ENCODE data around the gene EBF3. TPM values are rescaled to one million over a fixed set of nuclear protein-coding genes. Genes with fewer than 3 reads are reported as not detected.

The EBF3 gene
- total and polyA plus RNA-seq, 7 donors = 1.2 to 8.9 (median 4.5) TPM; not detected in 1

DNA sequence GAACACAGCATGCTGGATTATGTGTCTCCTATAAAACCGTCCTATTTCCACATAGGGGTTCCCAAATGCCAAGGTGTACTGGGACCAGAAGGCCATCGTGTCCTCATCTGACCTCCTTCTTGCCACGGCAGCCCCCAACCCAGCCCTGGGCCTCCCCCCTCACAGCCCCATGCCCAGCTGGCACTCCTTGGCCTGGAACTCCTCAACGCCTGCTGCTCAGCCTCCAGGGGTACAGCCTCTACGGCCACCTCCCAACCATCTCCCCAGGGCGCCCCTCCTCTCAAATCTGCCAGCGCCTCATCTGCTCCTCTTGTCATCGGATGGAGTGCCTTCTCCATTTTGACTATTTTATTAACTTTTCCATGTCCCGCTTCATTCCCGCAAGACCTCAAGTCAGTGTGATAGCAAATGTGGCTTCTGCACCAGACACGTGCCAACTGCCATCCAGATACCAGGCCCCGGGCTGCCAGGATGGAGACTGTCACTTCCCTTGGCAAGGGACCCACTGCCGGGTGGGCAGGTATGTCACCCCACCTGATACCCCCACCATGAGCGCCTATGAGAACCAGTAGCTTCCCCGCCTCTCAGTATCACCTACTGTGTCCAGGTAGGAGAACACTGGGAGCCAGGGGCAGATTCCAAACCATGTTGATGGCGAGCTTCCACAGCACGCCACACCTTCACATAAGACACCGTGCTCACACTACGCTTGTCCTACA is 106.7 kb downstream of the EBF3 start:
- intact Hi-C loops (cut with DNase I) = no loop called here
- Histone ChIP-seq H3K27me3 (no peaks in the 10 kb centered on the region), H3K9me3 (peaks cover 0 to 2% (median 0%) of the 10 kb centered on the region in 4 donors), H3K27ac (no peak overlapping the region), H3K36me3 (no peaks in the 10 kb centered on the region), H3K4me3 (no peak overlapping the region), H3K4me1 (no peaks in the 10 kb centered on the region)
- peak; percentile 39 for DNase-seq
- TF ChIP-seq POLR2AphosphoS5 (IDR thresholded peaks at IDR 0.05) = no peak
- TF ChIP-seq POLR2A (IDR thresholded peaks at IDR 0.05) = no peak
- TF ChIP-seq, protein P1, sequence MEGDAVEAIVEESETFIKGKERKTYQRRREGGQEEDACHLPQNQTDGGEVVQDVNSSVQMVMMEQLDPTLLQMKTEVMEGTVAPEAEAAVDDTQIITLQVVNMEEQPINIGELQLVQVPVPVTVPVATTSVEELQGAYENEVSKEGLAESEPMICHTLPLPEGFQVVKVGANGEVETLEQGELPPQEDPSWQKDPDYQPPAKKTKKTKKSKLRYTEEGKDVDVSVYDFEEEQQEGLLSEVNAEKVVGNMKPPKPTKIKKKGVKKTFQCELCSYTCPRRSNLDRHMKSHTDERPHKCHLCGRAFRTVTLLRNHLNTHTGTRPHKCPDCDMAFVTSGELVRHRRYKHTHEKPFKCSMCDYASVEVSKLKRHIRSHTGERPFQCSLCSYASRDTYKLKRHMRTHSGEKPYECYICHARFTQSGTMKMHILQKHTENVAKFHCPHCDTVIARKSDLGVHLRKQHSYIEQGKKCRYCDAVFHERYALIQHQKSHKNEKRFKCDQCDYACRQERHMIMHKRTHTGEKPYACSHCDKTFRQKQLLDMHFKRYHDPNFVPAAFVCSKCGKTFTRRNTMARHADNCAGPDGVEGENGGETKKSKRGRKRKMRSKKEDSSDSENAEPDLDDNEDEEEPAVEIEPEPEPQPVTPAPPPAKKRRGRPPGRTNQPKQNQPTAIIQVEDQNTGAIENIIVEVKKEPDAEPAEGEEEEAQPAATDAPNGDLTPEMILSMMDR (IDR thresholded peaks at IDR 0.05) = no peak
- TF ChIP-seq EP300 (IDR thresholded peaks at IDR 0.05) = no peak
- 93 to 94% methylated on average over 19 of the region's 19 CpGs for WGBS, 2 donors

DNA sequence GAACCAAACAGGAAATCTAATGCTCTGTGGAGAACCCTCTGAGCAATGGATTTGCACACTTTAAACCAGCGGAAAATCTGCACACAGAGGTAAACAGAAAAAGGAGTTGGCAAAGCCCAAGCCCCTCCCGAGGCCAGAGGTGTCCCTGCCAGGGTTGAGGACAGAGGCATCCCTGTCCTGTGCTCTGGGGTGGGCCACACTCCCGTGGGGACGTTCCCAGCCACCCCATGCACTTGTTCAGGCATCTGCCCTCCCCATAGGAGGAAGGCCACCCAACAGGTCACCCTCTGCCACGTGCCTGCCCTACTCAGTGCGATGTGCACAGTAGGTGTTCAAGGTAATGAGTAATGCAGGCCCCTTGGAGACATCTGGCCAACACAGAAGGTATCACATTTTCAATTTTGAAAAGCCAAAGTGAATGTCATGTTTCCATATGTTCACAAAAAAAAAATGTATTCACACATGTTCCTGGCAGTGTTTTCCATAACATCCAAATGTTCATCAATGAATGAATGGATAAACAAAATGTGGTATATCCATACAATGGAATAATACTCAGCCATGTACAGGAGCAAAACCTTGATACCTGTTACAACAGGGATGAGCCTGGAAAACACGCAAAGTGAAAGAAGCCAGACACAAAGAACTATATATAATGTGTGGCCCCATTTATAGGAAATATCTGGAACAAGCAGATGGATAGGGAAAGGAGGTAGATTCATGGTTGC is 108.1 kb downstream of the EBF3 start:
- no peaks in the 10 kb centered on the region for H3K27me3 ChIP-seq
- no peak overlapping the region for H3K4me3 ChIP-seq
- 60 to 81% methylated on average over 7 of the region's 7 CpGs for WGBS, 2 donors
- no peak overlapping the region for H3K27ac ChIP-seq
- intact Hi-C loops (cut with DNase I) = no loop called here
- TF ChIP-seq POLR2AphosphoS5 (IDR thresholded peaks at IDR 0.05) (no peak), POLR2A (IDR thresholded peaks at IDR 0.05) (no peak), EP300 (IDR thresholded peaks at IDR 0.05) (no peak)
- TF ChIP-seq, protein P1 (IDR thresholded peaks at IDR 0.05) = no peak
- no peaks in the 10 kb centered on the region for H3K4me1 ChIP-seq
- H3K36me3 ChIP-seq = no peaks in the 10 kb centered on the region
- peak; percentile 54 for DNase-seq
- peaks cover 0 to 2% (median 0%) of the 10 kb centered on the region in 4 donors for H3K9me3 ChIP-seq

DNA sequence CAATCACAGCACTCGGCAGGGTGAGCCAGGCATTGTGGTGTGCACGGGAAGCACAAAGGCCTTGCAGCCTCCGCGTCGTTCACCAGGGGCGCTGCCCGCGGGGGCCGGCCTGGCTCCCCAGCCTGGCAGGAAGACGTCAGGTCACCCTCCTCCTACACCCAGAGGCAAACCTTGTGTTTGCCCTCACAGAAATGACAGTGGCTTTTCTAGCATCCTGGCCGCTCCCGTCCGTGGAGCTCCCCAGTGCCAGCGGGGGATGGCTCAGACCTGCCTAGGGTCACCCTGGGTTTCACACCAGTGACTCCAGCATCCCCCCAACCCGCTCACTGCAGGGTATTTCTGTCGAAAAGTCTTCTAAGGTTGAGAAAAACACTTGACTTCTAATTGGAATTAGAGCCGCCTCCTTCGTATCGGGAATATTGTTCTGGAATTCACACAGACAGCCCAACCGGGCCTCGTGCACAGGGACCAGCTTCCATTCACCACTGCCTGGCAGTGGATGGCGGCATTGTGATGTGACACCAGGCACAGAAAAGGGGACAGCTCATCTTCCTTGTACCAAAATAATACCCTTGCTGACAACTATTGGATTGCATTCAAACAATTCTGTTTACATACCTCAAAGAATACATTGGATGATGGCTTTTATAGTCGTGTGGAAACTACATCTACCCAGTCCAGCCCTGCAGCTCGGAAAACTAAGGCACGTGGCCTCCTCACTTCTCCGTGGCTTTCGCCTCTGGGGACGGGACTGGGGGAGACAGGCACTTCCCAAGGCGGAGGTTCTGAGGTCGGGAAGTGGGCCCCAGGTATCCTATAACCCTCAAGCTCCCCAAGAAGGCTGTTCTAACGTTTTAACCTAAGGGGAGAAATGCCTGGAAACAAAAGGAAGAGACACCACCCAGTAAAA is 109.0 kb downstream of the EBF3 start:
- 64 to 90% methylated on average over 31 of the region's 31 CpGs for WGBS, 2 donors
- H3K27ac ChIP-seq = no peak overlapping the region
- TF ChIP-seq EP300 (IDR thresholded peaks at IDR 0.05) (no peak), POLR2A (IDR thresholded peaks at IDR 0.05) (no peak)
- no peak overlapping the region for H3K4me3 ChIP-seq
- no peaks in the 10 kb centered on the region for H3K4me1 ChIP-seq
- H3K9me3 ChIP-seq = peaks cover 0 to 2% (median 0%) of the 10 kb centered on the region in 4 donors
- DNase-seq = peak; percentile 40
- intact Hi-C loops (cut with DNase I) = no loop called here
- no peaks in the 10 kb centered on the region for H3K27me3 ChIP-seq
- no peaks in the 10 kb centered on the region for H3K36me3 ChIP-seq

DNA sequence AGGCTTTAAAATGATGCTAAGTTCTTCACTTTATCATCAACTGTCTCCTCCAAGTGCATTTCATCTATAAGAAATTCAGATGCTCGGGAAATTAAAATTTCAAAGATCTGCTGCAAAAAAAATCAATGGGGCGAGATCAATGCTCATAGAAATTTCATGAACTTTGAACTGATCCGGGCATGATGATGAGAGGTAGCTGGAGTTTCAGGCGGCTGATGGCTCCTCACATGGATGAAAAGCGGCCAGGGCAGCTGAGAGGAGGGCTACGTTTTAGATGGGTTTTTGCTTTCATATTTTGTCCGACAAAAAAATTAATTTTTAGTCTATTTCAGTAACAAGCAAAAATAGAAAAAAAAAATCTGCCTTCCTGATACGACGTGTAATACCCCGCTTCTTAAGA is 109.9 kb downstream of the EBF3 start:
- WGBS, 2 donors = 49 to 87% methylated on average over 10 of the region's 10 CpGs
- intact Hi-C loops (cut with DNase I) = no loop called here
- peak; percentile 27 for DNase-seq

More for the DNA sequence above, 109.9 kb downstream of the EBF3 start:
- Histone ChIP-seq H3K9me3 (peaks cover 0 to 2% (median 0%) of the 10 kb centered on the region in 4 donors), H3K27me3 (no peaks in the 10 kb centered on the region), H3K4me1 (no peaks in the 10 kb centered on the region), H3K4me3 (no peak overlapping the region), H3K36me3 (no peaks in the 10 kb centered on the region), H3K27ac (no peak overlapping the region)
- no peak for TF ChIP-seq POLR2AphosphoS5 (IDR thresholded peaks at IDR 0.05)
- no peak for TF ChIP-seq EP300 (IDR thresholded peaks at IDR 0.05)
- TF ChIP-seq, protein P1 (IDR thresholded peaks at IDR 0.05) = no peak
- no peak for TF ChIP-seq POLR2A (IDR thresholded peaks at IDR 0.05)

All from sigmoid colon (tissue), 7 donors.